ENCODE results near the gene EME2. TPM values are rescaled to one million over a fixed set of nuclear protein-coding genes. Genes with fewer than 3 reads are reported as not detected.

EME2 gene
- total and polyA plus RNA-seq, 2 of the 13 experiments (the other 11 are each of a cell fraction or from before 2014, with no cell fraction given): 4.4 to 7.6 TPM

- TF ChIP-seq RNF219 (CRISPR knock-in tag; IDR thresholded peaks at IDR 0.05) (0 out of 2 replicates have a peak, but pooled peaks have one; percentile 45), PHF21A (CRISPR knock-in tag; IDR thresholded peaks at IDR 0.05) (peak; percentile 88), E2F1 (CRISPR knock-in tag; IDR thresholded peaks at IDR 0.05) (peak; percentile 34; the same call in 1 of the 2 replicates), ZSCAN22 (CRISPR knock-in tag; IDR thresholded peaks at IDR 0.05) (no peak), ZNF703 (CRISPR knock-in tag; IDR thresholded peaks at IDR 0.05; ENCODE audit: borderline replicate concordance) (no peak), REPIN1 (CRISPR knock-in tag; IDR thresholded peaks at IDR 0.05; ENCODE audit: borderline replicate concordance, low read depth) (peak; percentile 50; the same call in 1 of the 2 replicates), ZBED4 (CRISPR knock-in tag; IDR thresholded peaks at IDR 0.05; ENCODE audit: borderline replicate concordance) (peak; percentile 57), ZNF3 (CRISPR knock-in tag; IDR thresholded peaks at IDR 0.05) (peak; percentile 87; the same call in 1 of the 2 replicates), TRIM24 (CRISPR knock-in tag; IDR thresholded peaks at IDR 0.05) (no peak), ZHX2 (IDR thresholded peaks at IDR 0.05; ENCODE audit: low read depth) (no peak), ZHX2 (CRISPR knock-in tag; IDR thresholded peaks at IDR 0.05; ENCODE audit: borderline replicate concordance) (no peak), KAT8 (CRISPR knock-in tag; IDR thresholded peaks at IDR 0.05) (0 out of 2 replicates have a peak, but pooled peaks have one; percentile 22)
These were observed 52.8 kb downstream of the EME2 start (continued) for GRCh38 chr16:1825381-1825863.

Data from HepG2 (cell line).